ENCODE results near the gene RPGR. TPM values are rescaled to one million over a fixed set of nuclear protein-coding genes. Genes with fewer than 3 reads are reported as not detected.

The RPGR gene
- total and polyA plus RNA-seq, 2 donors = 12.9 to 13.6 TPM

- Histone ChIP-seq H3K27ac (ENCODE audit: low read depth) (no peak overlapping the region), H3K36me3 (ENCODE audit: insufficient read depth) (no peaks in the 10 kb centered on the region)
- no peak for DNase-seq (ENCODE audit: extremely low spot score)
These were observed 56.1 kb downstream of the RPGR start for GRCh38 chrX:38271154-38271716.

GRCh38 chrX:38268011-38268410 lies 59.3 kb downstream of the RPGR start:
- no peak for DNase-seq (ENCODE audit: extremely low spot score)
- 96% methylated on average over 3 of the region's 3 CpGs for WGBS
- Histone ChIP-seq H3K36me3 (ENCODE audit: insufficient read depth) (no peaks in the 10 kb centered on the region), H3K4me3 (ENCODE audit: low read depth, low read length) (no peak overlapping the region), H3K4me1 (ENCODE audit: insufficient read depth) (no peaks in the 10 kb centered on the region), H3K27ac (ENCODE audit: low read depth) (no peak overlapping the region)

More at GRCh38 chrX:38271154-38271716, 56.1 kb downstream of the RPGR start:
- no peaks in the 10 kb centered on the region for H3K4me1 ChIP-seq (ENCODE audit: insufficient read depth)
- H3K4me3 ChIP-seq (ENCODE audit: low read depth, low read length) = no peak overlapping the region

GRCh38 chrX:38262715-38263620 lies 64.3 kb downstream of the RPGR start:
- Histone ChIP-seq H3K4me1 (ENCODE audit: insufficient read depth) (no peaks in the 10 kb centered on the region), H3K27ac (ENCODE audit: low read depth) (no peak overlapping the region), H3K36me3 (ENCODE audit: insufficient read depth) (no peaks in the 10 kb centered on the region), H3K4me3 (ENCODE audit: low read depth, low read length) (no peak overlapping the region)
- WGBS = 41% methylated on average over 9 of the region's 9 CpGs
- no peak for DNase-seq (ENCODE audit: extremely low spot score)

DNA sequence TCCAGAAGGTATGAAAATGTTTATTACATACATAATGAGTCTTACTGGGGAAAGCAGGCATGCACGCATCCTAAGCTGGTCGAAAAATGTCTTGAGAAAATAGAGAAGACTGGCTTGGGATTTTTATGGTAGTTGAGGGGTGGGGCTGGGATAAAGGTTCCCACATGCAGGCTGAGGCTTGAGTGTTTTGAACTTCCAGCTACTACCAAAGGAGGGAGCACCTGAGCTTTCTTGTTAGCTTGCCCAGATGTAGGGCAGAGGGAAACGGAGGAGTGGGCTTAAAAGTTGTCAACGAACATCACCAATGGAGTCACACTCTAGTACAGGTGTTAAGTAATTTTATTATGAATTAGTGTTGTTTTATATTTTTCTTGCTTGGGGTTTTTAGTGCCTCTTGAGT lies 67.1 kb downstream of the RPGR start:
- H3K27ac ChIP-seq (ENCODE audit: low read depth) = no peak overlapping the region
- DNase-seq (ENCODE audit: extremely low spot score) = no peak
- H3K36me3 ChIP-seq (ENCODE audit: insufficient read depth) = no peaks in the 10 kb centered on the region
- H3K4me1 ChIP-seq (ENCODE audit: insufficient read depth) = no peaks in the 10 kb centered on the region
- WGBS = 58% methylated on average over 4 of the region's 4 CpGs
- no peak overlapping the region for H3K4me3 ChIP-seq (ENCODE audit: low read depth, low read length)

DNA sequence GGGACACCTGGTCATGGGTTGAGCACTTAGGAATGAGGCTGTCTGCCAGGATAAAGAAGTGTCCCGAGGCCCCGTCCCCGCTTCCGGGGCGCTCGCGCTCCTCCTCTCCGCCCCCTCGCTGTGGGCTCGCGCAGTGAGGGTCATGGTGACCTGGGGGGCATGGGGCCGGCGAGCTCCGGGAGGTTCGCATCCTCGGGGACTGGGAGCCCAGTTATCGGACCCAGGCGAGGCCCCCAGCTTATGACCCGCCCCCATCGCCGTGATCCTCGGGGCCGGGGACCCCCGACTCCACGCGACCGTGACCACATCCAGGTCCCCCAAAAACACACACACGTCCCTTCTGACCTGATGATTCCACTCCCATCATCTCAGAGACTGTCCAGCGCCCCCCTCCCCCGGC lies 71.3 kb downstream of the RPGR start:
- H3K4me1 ChIP-seq (ENCODE audit: insufficient read depth) = no peaks in the 10 kb centered on the region
- no peak for DNase-seq (ENCODE audit: extremely low spot score)

DNA sequence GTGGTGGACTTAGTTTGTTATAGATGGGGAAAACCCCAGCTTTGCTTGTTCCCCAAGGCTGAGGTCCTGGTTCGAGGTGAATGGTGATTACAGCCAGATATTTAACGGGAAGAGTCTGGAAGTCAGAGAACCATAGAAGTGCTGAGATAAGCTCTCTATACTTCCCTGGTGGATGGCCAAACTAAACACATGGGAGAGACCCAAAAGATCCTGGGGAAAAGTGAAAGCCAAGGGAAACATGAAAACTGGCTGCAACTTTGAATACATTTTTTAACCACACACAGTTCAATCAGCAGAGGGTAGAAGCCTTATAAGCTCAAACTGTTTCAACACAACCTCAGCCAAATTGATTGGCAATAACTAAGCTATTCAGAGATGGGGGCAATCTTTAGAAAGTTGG lies 77.3 kb downstream of the RPGR start:
- no peak overlapping the region for H3K27ac ChIP-seq (ENCODE audit: low read depth)
- DNase-seq (ENCODE audit: extremely low spot score) = no peak
- H3K4me3 ChIP-seq (ENCODE audit: low read depth, low read length) = no peak overlapping the region
- H3K36me3 ChIP-seq (ENCODE audit: insufficient read depth) = no peaks in the 10 kb centered on the region
- WGBS = 37% methylated on average over 2 of the region's 2 CpGs
- H3K4me1 ChIP-seq (ENCODE audit: insufficient read depth) = no peaks in the 10 kb centered on the region

More for the DNA sequence above, 71.3 kb downstream of the RPGR start:
- H3K27ac ChIP-seq (ENCODE audit: low read depth) = no peak overlapping the region
- H3K36me3 ChIP-seq (ENCODE audit: insufficient read depth) = no peaks in the 10 kb centered on the region
- WGBS = 97% methylated on average over 30 of the region's 30 CpGs
- no peak overlapping the region for H3K4me3 ChIP-seq (ENCODE audit: low read depth, low read length)

GRCh38 chrX:38247051-38247450 lies 80.3 kb downstream of the RPGR start:
- H3K27ac ChIP-seq (ENCODE audit: low read depth) = no peak overlapping the region
- no peak for DNase-seq (ENCODE audit: extremely low spot score)
- WGBS = 92% methylated on average over 2 of the region's 2 CpGs

DNA sequence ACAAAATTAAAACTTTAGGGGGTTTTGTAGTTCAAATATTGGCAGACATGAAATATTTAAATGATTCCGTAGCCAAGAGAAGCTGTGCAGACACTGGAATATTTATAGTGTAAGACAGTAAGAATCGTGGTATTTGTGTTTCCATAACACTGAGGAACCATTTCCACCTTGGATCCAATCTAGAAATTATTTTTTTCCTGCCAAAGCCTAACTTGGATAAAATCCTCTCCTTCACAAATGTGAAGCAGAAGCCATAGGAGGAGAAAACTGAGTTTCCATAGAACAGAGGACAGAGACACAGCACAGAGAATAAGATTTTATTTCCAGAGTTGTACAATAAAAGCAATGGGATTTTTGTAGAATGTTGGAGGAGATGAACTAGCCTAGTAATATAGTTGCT lies 86.8 kb downstream of the RPGR start:
- WGBS = 55% methylated on average over 2 of the region's 2 CpGs
- DNase-seq (ENCODE audit: extremely low spot score) = no peak
- no peaks in the 10 kb centered on the region for H3K4me1 ChIP-seq (ENCODE audit: insufficient read depth)
- no peak overlapping the region for H3K4me3 ChIP-seq (ENCODE audit: low read depth, low read length)
- no peak overlapping the region for H3K27ac ChIP-seq (ENCODE audit: low read depth)
- H3K36me3 ChIP-seq (ENCODE audit: insufficient read depth) = no peaks in the 10 kb centered on the region

More at GRCh38 chrX:38247051-38247450, 80.3 kb downstream of the RPGR start:
- no peaks in the 10 kb centered on the region for H3K36me3 ChIP-seq (ENCODE audit: insufficient read depth)
- no peak overlapping the region for H3K4me3 ChIP-seq (ENCODE audit: low read depth, low read length)
- no peaks in the 10 kb centered on the region for H3K4me1 ChIP-seq (ENCODE audit: insufficient read depth)

DNA sequence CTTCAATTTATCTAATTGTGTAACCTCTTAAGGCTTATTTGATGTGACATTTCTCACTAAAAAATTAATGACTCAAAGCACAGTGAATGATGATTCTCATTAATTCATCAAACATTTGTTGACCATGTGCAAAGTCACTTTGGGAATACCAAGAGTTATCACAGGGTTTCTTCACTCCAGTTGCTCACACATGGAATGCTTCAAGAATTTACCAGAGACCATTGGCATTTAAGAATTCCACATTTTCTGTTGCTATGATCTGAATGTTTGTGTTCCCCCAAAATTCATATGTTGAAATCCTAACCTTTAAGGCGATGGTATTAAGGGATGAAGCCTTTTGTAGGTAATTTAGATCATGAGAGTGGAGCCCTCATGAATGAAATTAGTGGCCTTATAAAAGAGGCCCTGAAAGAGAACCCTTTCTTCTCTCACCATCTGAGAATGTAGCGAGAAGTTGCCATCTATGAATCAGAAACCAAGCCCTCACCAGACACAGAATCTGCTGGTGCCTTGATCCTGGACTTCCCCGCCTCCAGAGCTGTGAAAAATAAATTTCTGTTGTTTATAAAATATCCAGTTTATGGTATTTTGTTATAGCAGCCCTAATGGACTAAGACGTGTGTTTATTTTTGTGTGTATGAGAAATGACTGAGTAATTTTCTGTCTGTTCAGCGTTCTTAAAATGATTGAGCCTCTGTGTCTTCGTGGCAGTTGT lies 90.3 kb downstream of the RPGR start:
- Histone ChIP-seq H3K4me1 (ENCODE audit: insufficient read depth) (no peaks in the 10 kb centered on the region), H3K36me3 (ENCODE audit: insufficient read depth) (no peaks in the 10 kb centered on the region), H3K4me3 (ENCODE audit: low read depth, low read length) (no peak overlapping the region), H3K27ac (ENCODE audit: low read depth) (no peak overlapping the region)
- DNase-seq (ENCODE audit: extremely low spot score) = no peak
- WGBS = 96% methylated on average over 6 of the region's 6 CpGs

GRCh38 chrX:38233891-38234667 lies 93.2 kb downstream of the RPGR start:
- 21% methylated on average over 3 of the region's 3 CpGs for WGBS
- Histone ChIP-seq H3K36me3 (ENCODE audit: insufficient read depth) (no peaks in the 10 kb centered on the region), H3K4me1 (ENCODE audit: insufficient read depth) (no peaks in the 10 kb centered on the region), H3K4me3 (ENCODE audit: low read depth, low read length) (no peak overlapping the region), H3K27ac (ENCODE audit: low read depth) (no peak overlapping the region)
- no peak for DNase-seq (ENCODE audit: extremely low spot score)

- H3K36me3 ChIP-seq (ENCODE audit: insufficient read depth) = no peaks in the 10 kb centered on the region
- no peaks in the 10 kb centered on the region for H3K4me1 ChIP-seq (ENCODE audit: insufficient read depth)
- no peak for DNase-seq (ENCODE audit: extremely low spot score)
- no peak overlapping the region for H3K4me3 ChIP-seq (ENCODE audit: low read depth, low read length)
- H3K27ac ChIP-seq (ENCODE audit: low read depth) = no peak overlapping the region
- 22% methylated on average over 3 of the region's 3 CpGs for WGBS
These were observed 95.1 kb downstream of the RPGR start for GRCh38 chrX:38232079-38232686.

DNA sequence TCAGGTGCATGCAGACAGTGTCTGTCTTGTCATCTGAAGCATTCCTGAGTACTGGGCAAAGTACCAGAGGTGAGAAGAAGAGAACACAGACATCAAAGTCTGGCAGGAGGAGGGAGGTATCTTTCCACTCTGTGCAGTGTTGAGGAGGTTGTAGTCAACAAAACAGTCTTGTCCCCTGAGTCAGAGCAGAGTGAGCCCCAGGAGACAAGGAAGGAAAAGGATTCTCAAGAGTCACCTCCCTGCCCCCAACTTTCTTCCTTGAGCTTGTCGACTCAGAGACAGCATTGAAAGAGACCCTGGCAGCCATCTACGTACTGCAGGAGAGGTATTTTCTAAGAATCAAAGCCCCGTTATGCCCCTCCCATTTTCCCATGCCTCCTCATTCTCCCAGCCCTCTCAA lies 102.2 kb downstream of the RPGR start:
- DNase-seq (ENCODE audit: extremely low spot score) = no peak
- no peak overlapping the region for H3K27ac ChIP-seq (ENCODE audit: low read depth)
- H3K4me1 ChIP-seq (ENCODE audit: insufficient read depth) = no peaks in the 10 kb centered on the region
- no peaks in the 10 kb centered on the region for H3K36me3 ChIP-seq (ENCODE audit: insufficient read depth)
- 14% methylated on average over 3 of the region's 3 CpGs for WGBS
- no peak overlapping the region for H3K4me3 ChIP-seq (ENCODE audit: low read depth, low read length)

DNA sequence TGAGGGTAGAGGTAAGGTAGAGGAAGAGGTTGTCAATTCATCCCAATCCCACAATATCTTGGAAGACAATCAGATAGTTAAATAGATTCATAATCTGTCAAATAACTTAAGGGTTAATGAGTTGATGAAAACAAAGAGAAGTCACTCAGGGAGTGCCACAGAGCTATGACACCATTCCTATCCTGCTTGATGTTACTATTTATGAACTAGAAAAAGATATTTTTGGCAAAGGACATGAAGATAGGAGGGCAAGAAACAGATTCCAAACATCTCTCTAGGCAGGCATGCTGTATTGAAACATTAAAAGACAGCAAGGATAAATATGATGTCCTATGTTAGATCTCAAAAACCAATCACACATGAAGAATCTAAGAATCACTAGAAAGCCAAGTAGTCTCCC lies 103.1 kb downstream of the RPGR start:
- Histone ChIP-seq H3K27ac (ENCODE audit: low read depth) (no peak overlapping the region), H3K4me1 (ENCODE audit: insufficient read depth) (no peaks in the 10 kb centered on the region), H3K4me3 (ENCODE audit: low read depth, low read length) (no peak overlapping the region), H3K36me3 (ENCODE audit: insufficient read depth) (no peaks in the 10 kb centered on the region)
- DNase-seq (ENCODE audit: extremely low spot score) = no peak
